ENCODE results near the gene LHFPL3. TPM values are rescaled to one million over a fixed set of nuclear protein-coding genes. Genes with fewer than 3 reads are reported as not detected.

LHFPL3 gene
- total RNA-seq, 4 donors from 2014 or later = not detected

- no peak for TF ChIP-seq CTCF (IDR thresholded peaks at IDR 0.05; ENCODE audit: low read depth)
These were observed 462.7 kb downstream of the LHFPL3 start for GRCh38 chr7:104791080-104791479.

GRCh38 chr7:104793066-104793465 lies 464.7 kb downstream of the LHFPL3 start:
- TF ChIP-seq CTCF (IDR thresholded peaks at IDR 0.05; ENCODE audit: low read depth) = no peak

GRCh38 chr7:104794154-104794553 lies 465.8 kb downstream of the LHFPL3 start:
- no peak for TF ChIP-seq CTCF (IDR thresholded peaks at IDR 0.05; ENCODE audit: low read depth)

GRCh38 chr7:104794589-104794988 lies 466.2 kb downstream of the LHFPL3 start:
- TF ChIP-seq CTCF (IDR thresholded peaks at IDR 0.05; ENCODE audit: low read depth) = no peak

- TF ChIP-seq CTCF (IDR thresholded peaks at IDR 0.05; ENCODE audit: low read depth) = no peak
These were observed 466.7 kb downstream of the LHFPL3 start for GRCh38 chr7:104795086-104795485.

GRCh38 chr7:104795616-104796398 lies 467.4 kb downstream of the LHFPL3 start:
- TF ChIP-seq CTCF (IDR thresholded peaks at IDR 0.05; ENCODE audit: low read depth) = no peak

GRCh38 chr7:104800307-104800706 lies 471.9 kb downstream of the LHFPL3 start:
- TF ChIP-seq CTCF (IDR thresholded peaks at IDR 0.05; ENCODE audit: low read depth) = no peak

Data from subcutaneous adipose tissue (tissue), 4 donors.